HG03139 (cell line): Measurements from ENCODE around the gene ADRA2B.

Experiments used
- ATAC-seq: cut with Tn5 transposase; IDR thresholded peaks from one replicate; pipeline ENCODE4 v1.9.1; 2021; ENCODE audit not compliant: unreplicated experiment

The ADRA2B gene

DNA sequence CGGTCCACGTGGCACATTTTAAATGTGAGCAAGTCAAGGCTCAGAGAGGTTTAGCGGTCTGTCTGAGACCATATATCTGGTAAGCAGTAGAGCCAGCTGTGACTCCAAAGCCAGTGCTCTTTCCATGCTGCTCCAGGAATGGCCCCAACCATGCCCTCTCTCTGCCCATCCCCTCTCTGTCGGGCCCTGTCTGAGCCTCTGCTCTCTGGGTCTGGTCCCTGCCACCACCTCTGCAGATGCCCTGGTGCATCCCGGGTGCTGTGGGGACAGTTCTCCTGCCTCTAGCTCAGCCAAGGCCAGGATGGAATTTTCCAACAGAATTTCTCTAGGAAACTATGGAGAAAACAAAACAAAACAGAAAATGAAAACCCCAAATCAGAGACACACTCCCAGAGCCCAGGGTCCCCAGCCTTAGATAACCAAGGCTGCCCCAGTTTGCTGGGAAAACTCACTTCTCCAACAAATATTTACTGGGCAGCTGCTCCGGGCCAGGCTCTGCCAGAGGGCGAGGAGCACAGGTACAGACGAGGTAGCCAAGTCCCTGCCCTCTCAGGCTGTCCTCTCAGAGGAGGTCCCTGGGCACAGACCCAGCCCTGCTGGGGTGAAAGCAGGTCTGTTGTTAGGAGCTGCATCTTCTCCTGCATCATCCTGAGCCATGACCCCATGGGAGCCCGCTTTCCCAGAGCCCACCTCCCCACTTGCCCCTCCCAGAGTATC lies 9.2 kb downstream of the ADRA2B start:
- ATAC-seq, result no peak

- ATAC-seq, result no peak
Observed at GRCh38 chr2:96105994-96106715, 10.2 kb downstream of the ADRA2B start.

GRCh38 chr2:96105152-96105915 lies 11.0 kb downstream of the ADRA2B start:
- no peak for ATAC-seq

DNA sequence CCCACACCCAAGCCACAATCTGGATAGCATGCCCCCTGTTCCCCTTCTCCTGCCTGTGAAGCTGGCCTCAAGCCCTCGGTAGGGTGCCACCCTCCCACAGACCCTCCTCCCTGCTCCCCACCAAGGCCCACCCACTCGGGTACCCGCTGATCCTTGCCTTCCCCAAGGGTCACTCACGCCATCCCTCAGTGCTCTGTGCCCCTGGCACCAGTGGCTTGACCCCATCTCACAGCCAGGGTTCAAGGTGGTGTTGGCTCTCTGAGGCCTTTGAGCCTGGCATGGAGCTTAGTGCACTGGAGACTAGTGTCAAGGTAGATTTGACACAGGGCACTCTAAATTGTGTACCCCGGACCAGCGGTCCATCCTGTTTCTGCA lies 11.9 kb downstream of the ADRA2B start:
- ATAC-seq, result no peak

- ATAC-seq, result no peak
Observed at GRCh38 chr2:96103761-96104486, 12.4 kb downstream of the ADRA2B start.

- no peak for ATAC-seq
Observed at GRCh38 chr2:96103187-96103601, 13.2 kb downstream of the ADRA2B start.

- no peak for ATAC-seq
Observed at GRCh38 chr2:96102596-96103186, 13.7 kb downstream of the ADRA2B start.

DNA sequence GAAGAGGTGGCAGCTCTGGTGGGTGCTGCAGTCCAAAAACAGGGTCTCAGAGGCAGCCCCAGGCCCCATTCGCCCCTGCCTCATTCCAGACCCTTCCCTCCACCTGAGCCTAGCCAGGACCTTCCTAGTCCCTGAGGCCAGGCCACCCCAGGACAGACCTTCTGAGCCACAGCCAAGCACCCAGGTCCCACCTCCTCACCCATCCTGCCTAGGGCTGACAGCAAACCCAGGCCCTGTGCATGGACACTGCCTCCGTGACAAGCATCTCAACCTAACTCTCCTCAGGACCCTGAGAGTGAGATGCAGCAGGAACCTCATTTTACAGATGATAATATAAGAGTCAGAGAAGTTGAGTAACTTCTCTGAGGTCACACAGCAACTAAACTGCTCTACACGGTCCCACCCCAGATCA lies 15.5 kb downstream of the ADRA2B start:
- ATAC-seq, result no peak

DNA sequence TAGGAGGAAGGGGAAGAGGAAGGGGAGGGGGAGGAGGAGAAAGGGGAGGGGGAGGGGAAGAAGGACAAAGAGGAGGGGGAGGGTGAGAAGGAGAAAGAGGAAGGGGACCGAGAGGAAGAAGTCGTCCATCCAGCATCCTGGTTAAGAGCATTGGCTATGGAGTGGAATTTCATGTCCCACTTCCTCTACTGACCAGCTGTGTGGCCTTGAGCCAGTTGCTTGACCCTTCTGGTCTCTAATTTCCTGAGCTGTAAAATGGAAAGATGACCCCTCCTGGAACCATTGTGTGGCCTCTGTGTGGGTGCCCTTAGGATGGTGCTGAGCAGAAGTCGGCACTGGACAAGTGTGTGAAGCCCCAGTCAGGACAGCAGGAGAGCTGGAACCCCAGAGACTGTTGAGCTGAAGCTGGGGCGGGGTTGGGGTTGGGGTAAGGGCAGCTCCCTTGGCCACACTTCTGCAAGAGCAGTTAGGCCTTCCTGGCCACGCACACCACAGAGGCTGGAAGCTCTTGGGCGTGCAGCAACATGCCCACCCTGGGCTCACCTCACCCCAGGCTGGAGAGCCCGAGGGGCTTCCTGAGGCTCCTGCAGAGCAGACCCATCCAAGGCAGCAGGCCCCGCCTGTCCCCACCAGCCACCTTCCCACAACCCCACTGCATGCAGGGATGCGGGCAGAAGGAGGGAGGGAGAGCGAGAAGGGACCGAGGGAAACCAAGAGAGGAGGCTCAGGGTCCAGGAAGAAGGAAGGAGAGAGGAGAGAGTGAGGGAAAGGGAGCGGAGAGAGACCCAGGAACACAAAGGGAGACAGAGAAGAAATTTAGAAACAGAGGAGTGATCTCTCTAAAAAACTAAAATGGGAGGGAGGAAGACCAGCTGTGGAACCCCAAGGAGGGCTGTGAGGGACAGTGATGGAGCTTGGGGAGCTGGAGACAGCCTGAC lies 16.2 kb downstream of the ADRA2B start:
- ATAC-seq, result no peak

GRCh38 chr2:96098900-96099590 lies 17.3 kb downstream of the ADRA2B start:
- no peak for ATAC-seq

DNA sequence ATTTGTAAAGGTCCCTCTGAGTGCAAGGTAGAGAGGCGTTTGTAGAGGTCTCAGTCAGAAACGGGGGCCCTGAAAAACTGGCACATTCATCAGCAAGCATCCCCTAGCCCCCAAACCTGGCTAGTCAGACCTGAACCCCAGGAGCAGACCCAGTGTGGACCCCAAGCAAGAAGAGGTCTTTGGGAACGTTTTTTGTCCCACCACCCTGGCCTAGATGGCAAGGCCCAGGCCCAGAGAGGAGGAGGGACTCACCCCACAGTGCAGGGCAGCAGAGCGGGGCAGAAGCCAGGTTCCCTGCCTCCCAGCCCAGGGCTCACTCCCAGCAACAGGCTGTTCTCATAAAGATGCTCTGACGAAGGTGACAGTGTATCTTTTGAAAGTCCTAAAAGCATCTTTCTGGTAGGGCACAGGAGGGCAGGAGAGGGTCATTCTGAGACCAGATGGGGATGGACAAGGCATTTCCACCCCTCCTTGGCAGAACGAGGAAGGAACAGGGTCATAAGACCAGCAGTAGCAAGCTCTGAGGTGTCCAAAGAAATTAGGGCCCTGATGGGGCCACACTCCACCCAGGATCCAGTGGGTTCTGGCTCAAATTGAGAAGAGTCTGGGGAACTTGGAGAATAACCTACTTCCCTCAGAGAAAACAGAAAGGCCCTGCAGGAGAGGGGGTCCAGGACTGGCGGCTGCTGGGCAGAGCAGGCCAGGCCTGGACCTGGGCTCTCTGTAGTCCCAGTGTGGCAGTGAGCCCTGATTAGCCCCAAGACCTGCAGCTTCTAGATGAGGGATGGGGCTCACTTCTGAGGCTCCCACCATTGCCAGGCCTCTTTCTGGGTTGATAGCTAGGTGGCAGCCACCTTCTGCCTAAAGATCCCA lies 18.2 kb downstream of the ADRA2B start:
- no peak for ATAC-seq

DNA sequence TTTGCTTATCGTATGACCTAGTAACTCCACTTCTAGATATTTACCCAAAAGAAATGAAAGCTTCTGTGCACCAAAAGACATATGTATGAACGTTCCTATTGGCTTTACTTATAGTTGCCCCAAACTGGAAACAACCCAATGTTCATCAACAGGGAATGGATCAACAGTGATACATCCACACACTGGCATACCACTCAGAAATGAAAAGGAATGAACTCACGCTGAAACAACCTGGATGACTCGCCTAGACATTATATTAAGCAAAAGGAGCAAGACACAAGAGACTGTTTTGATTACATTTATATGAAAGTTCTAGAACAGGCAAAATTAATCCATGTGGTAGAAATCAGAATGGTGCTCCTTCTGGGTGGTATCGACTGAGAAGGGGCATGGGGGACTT lies 18.9 kb downstream of the ADRA2B start:
- ATAC-seq, result no peak

- ATAC-seq, result no peak
Observed at GRCh38 chr2:96095116-96095636, 21.2 kb downstream of the ADRA2B start.

DNA sequence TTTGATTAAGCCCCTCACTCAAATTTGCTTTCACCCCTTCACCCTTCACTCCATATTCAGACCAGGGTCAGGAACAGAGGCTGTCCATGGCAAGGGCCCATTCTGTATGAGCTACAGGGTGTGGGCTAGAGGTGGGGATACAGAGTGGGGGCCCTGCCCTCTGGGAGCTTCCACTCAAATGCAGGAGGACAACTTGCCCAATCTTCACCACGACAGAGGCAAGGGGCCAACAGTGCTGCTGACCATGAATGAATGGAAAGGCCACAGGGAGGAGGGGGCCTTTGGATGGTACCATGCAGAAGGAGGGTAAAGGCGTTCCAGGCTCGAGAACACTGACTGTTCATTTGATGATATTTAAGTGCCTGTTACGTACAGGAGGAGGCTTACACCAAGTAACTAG lies 22.8 kb downstream of the ADRA2B start:
- ATAC-seq, result no peak

- ATAC-seq, result no peak
Observed at GRCh38 chr2:96092951-96093350, 23.4 kb downstream of the ADRA2B start.

DNA sequence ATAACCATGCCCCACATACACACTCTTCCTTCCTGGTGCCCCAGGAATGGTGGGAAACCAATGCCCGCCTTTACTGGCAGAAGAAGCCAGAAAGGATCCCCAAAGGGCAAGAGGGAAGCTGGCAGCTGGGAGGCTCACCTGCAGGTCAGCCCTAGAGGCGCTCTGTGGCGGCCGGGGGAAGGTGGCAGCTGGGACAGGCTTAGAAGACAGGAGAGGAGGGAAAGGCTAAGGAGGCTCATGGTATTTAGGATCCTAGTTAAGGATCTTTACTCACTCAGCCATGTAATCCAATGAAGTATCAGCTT lies 23.8 kb downstream of the ADRA2B start:
- ATAC-seq, result no peak

GRCh38 chr2:96091711-96092572 lies 24.4 kb downstream of the ADRA2B start:
- no peak for ATAC-seq
